MCF 10A (cell line): ENCODE data around the gene ZMAT5. TPM values are rescaled to one million over a fixed set of nuclear protein-coding genes. Genes with fewer than 3 reads are reported as not detected.
A peak's percentile ranks its signal among the peaks of the same experiment; 100 is the strongest.

Source experiments
- BruUV-seq: library from RNA; stranded (reverse); fragments of 400-500 nt; replicated peaks from 2 replicates; lab custom pipeline; 2021; lab: Mats Ljungman, UMichigan
- CTCF ChIA-PET: fragments of 300-600 bp; sonication (Branson Sonifier 250); formaldehyde crosslinking; extraction: SDS; loops from one replicate; lab custom pipeline; 2021; ENCODE audit warnings: antibody characterized with exemption, inconsistent platforms; lab: Yijun Ruan, JAX
- POLR2A ChIA-PET: fragments of 300-600, 350-650 bp; sonication (Branson Sonifier 250); formaldehyde crosslinking; extraction: SDS; loops from one replicate; lab custom pipeline; 2020; ENCODE audit warnings: antibody characterized with exemption, inconsistent platforms; lab: Yijun Ruan, JAX
- DNase-seq: peaks from one replicate; pipeline ENCODE4 v3.0.0-alpha.2; 2018; ENCODE audit not compliant: unreplicated experiment
- H3K27ac Mint-ChIP-seq: one replicate; pipeline ENCODE4 v1.8.0; 2022; ENCODE audit warnings: mild to moderate bottlenecking, low read depth, mixed read lengths; ENCODE audit not compliant: unreplicated experiment
- H3K27me3 Mint-ChIP-seq: one replicate; pipeline ENCODE4 v1.8.0; 2022; ENCODE audit warnings: mixed read lengths; ENCODE audit not compliant: insufficient read depth, unreplicated experiment
- H3K36me3 Mint-ChIP-seq: one replicate; pipeline ENCODE4 v1.8.0; 2022; ENCODE audit warnings: mild to moderate bottlenecking, moderate library complexity, mixed read lengths; ENCODE audit not compliant: insufficient read depth, unreplicated experiment
- H3K4me1 Mint-ChIP-seq: one replicate; pipeline ENCODE4 v1.8.0; 2022; ENCODE audit warnings: mixed read lengths; ENCODE audit not compliant: insufficient read depth, unreplicated experiment
- H3K4me3 Mint-ChIP-seq: one replicate; pipeline ENCODE4 v1.8.0; 2022; ENCODE audit warnings: mild to moderate bottlenecking, moderate library complexity, mixed read lengths; ENCODE audit not compliant: unreplicated experiment
- H3K9me3 Mint-ChIP-seq: one replicate; pipeline ENCODE4 v1.8.0; 2022; ENCODE audit warnings: mixed read lengths; ENCODE audit not compliant: unreplicated experiment
- CTCF ChIP-seq: fragments of 200-600 bp; IDR thresholded peaks from one replicate; pipeline ENCODE4 v1.8.0; 2022; ENCODE audit warnings: antibody characterized with exemption, mild to moderate bottlenecking; ENCODE audit not compliant: unreplicated experiment
- intact Hi-C: fragments of 100-400 bp; cut with micrococcal nuclease; formaldehyde crosslinking; loops from 2 replicates; pipeline ENCODE4 v1.14.1; 2022
- total RNA-seq: library from RNA; stranded (reverse); gene quantifications from 2 replicates; pipeline ENCODE4 v1.2.3, GENCODE V29; 2022

The ZMAT5 gene
- total RNA-seq, 1 experiment from 2014 or later: 19.0 TPM

- Mint-ChIP-seq H3K27ac (no peak overlapping the region), H3K9me3 (no peaks in the 10 kb centered on the region), H3K27me3 (no peaks in the 10 kb centered on the region), H3K36me3 (peaks cover 14% of the 10 kb centered on the region), H3K4me3 (no peak overlapping the region), H3K4me1 (peaks cover 20% of the 10 kb centered on the region)
- no TSS peak for BruUV-seq
- intact Hi-C loops: no loop called here
- no peak for TF ChIP-seq CTCF
- CTCF ChIA-PET: no interaction called here
- POLR2A ChIA-PET: no interaction called here
- DNase-seq: no peak
Observed at GRCh38 chr22:29784451-29785361, 17.9 kb upstream of the ZMAT5 start.

- no peak for TF ChIP-seq CTCF
- BruUV-seq: no TSS peak
- POLR2A ChIA-PET: interaction anchor here (0.6 to 1.5 kb wide), 5 partner anchors 9 to 120 kb away, joined by 3 to 7 read pairs (median 4); partner anchors contain the start of genes UQCR10 and ZMAT5
- no peaks in the 10 kb centered on the region for H3K36me3 Mint-ChIP-seq
- H3K4me1 Mint-ChIP-seq: peaks cover 29% of the 10 kb centered on the region
- no peak overlapping the region for H3K4me3 Mint-ChIP-seq
- H3K27me3 Mint-ChIP-seq: no peaks in the 10 kb centered on the region
- peak; percentile 28 for DNase-seq
- peak overlapping the region; percentile 31 for H3K27ac Mint-ChIP-seq
- no peaks in the 10 kb centered on the region for H3K9me3 Mint-ChIP-seq
- CTCF ChIA-PET: interaction anchor here (0.6 to 3.0 kb wide), 3 partner anchors 9 to 921 kb away, joined by 4 to 16 read pairs (median 5); no protein-coding TSS in a partner anchor
- intact Hi-C loops: no loop called here
Observed at GRCh38 chr22:29782061-29782845, 15.4 kb upstream of the ZMAT5 start.

GRCh38 chr22:29780748-29781676 is 14.2 kb upstream of the ZMAT5 start:
- Mint-ChIP-seq H3K4me1 (peaks cover 29% of the 10 kb centered on the region), H3K27ac (peak overlapping the region; percentile 31), H3K36me3 (no peaks in the 10 kb centered on the region), H3K4me3 (no peak overlapping the region), H3K9me3 (no peaks in the 10 kb centered on the region), H3K27me3 (no peaks in the 10 kb centered on the region)
- intact Hi-C loops: no loop called here
- peak; percentile 42 for DNase-seq
- no TSS peak for BruUV-seq
- ChIA-PET POLR2A (interaction anchor here (1.2 to 1.5 kb wide), 2 partner anchors 14 to 36 kb away, joined by 5 to 7 read pairs; partner anchors contain the start of genes UQCR10 and ZMAT5), CTCF (interaction anchor here (0.6 to 3.0 kb wide), 5 partner anchors 8 to 923 kb away, joined by 3 to 16 read pairs (median 4); no protein-coding TSS in a partner anchor)
- no peak for TF ChIP-seq CTCF
